AG04450 (cell line): Measurements from ENCODE around the gene TM4SF4. TPM values are rescaled to one million over a fixed set of nuclear protein-coding genes. Genes with fewer than 3 reads are reported as not detected.

Experiments used
- CTCF ChIA-PET: fragments of 300-600, 350-600 bp; formaldehyde crosslinking; extraction: SDS; loops from one replicate; lab custom pipeline; 2022; ENCODE audit warnings: antibody characterized with exemption, inconsistent platforms; lab: Charles Lee
- POLR2A ChIA-PET: fragments of 350-600 bp; formaldehyde crosslinking; extraction: SDS; loops from one replicate; lab custom pipeline; 2021; ENCODE audit warnings: antibody characterized with exemption, inconsistent platforms; lab: Yijun Ruan, JAX
- DNase-seq: peaks from one replicate; pipeline ENCODE4 v3.0.0-alpha.2; 2011; ENCODE audit warnings: low read depth, low spot score
- H3K27ac ChIP-seq: one replicate; pipeline ENCODE4 v1.5.1; 2012; ENCODE audit warnings: low read depth, low read length, control low read depth
- H3K27me3 ChIP-seq: one replicate; pipeline ENCODE4 v1.6.0; 2012; ENCODE audit warnings: low read length; ENCODE audit not compliant: control insufficient read depth, insufficient read depth
- H3K4me3 ChIP-seq: 2 replicates; pipeline ENCODE4 v1.5.1; 2011; ENCODE audit warnings: mild to moderate bottlenecking, low read depth, low read length, control low read depth
- H3K9me3 ChIP-seq: 2 replicates; pipeline ENCODE4 v1.5.1; 2012; ENCODE audit warnings: low read length; ENCODE audit not compliant: control insufficient read depth, insufficient read depth
- CTCF ChIP-seq: IDR thresholded peaks from 2 replicates; pipeline ENCODE4 v1.5.1; 2011; ENCODE audit warnings: low read depth, low read length, control low read depth, inconsistent platforms
- polyA plus RNA-seq: library from polyadenylated mRNA; depleted of rRNA; stranded (reverse); fragments of >200 nt; gene quantifications from 2 replicates; pipeline ENCODE4 v1.2.3, GENCODE V29; 2011

TM4SF4 gene
- polyA plus RNA-seq, 1 experiment, result 0.32 TPM

DNA sequence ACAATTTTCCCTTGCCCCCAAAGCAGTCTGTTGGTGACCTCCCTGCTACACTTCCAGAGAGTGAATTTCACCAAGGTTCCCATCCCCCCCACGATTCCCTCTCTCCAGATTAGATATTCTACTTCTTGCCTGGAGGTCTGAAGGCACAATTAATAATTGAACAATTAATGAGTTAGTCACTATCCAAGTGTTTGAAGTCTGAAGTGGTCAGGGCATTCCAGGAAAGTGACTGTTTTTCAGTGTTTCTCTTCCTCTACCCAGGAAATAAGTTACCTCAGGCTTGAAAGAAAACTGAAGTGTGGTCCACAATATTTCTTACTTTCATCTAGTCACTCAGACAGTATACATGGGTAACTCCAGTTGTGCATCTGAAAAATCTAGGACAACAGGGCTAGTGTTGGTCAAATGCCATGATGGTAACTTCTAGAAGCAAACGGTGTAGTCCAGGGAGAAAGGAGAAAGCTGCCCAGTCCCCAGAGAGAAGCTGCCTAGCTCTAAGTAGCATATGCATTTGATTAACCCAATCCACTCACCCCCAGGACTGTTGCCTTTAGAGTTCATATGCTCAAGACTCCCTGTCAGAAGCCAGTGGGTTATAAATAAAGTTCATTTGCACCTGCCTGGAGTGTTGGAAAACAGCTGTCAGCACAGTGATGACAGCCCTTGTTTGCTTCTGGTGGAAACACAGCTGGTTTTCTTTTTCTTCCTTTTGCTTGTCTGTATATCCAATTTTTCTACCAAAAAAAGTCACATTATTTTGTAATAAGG is 2.3 kb upstream of the TM4SF4 start:
- H3K27ac ChIP-seq, result no peak overlapping the region
- no peak for TF ChIP-seq CTCF
- H3K4me3 ChIP-seq, result no peak overlapping the region
- ChIA-PET CTCF (interaction anchor here (0.7 to 2.2 kb wide), 3 partner anchors 23 to 352 kb away, joined by 3 to 6 read pairs (median 3); no protein-coding TSS in a partner anchor), POLR2A (interaction anchor here (1.0 to 1.7 kb wide), 3 partner anchors 9 to 99 kb away, joined by 3 to 5 read pairs (median 3); no protein-coding TSS in a partner anchor)
- no peaks in the 10 kb centered on the region for H3K27me3 ChIP-seq
- peaks cover 3% of the 10 kb centered on the region for H3K9me3 ChIP-seq
- no peak for DNase-seq

GRCh38 chr3:149473357-149474249 is 894 bp upstream of the TM4SF4 start:
- Histone ChIP-seq H3K27ac (peak overlapping the region; percentile 4), H3K9me3 (peaks cover 3% of the 10 kb centered on the region), H3K4me3 (no peak overlapping the region), H3K27me3 (no peaks in the 10 kb centered on the region)
- no peak for TF ChIP-seq CTCF
- ChIA-PET POLR2A (interaction anchor here (0.5 to 1.7 kb wide), 5 partner anchors 11 to 502 kb away, joined by 3 to 5 read pairs (median 3); no protein-coding TSS in a partner anchor), CTCF (interaction anchor here (0.5 to 2.2 kb wide), 7 partner anchors 10 to 518 kb away, joined by 3 to 6 read pairs (median 6); no protein-coding TSS in a partner anchor)
- no peak for DNase-seq

- no peaks in the 10 kb centered on the region for H3K27me3 ChIP-seq
- H3K9me3 ChIP-seq, result peaks cover 3% of the 10 kb centered on the region
- H3K27ac ChIP-seq, result no peak overlapping the region
- no peak for TF ChIP-seq CTCF
- no peak overlapping the region for H3K4me3 ChIP-seq
- no peak for DNase-seq
- ChIA-PET CTCF (interaction anchor here (0.6 to 1.7 kb wide), 2 partner anchors 13 to 528 kb away, joined by 3 to 4 read pairs; no protein-coding TSS in a partner anchor), POLR2A (no interaction called here)
Measured at GRCh38 chr3:149475451-149476060, 1.1 kb downstream of the TM4SF4 start.

GRCh38 chr3:149476225-149476624 is 1.7 kb downstream of the TM4SF4 start:
- POLR2A ChIA-PET, result interaction anchor here (1.0 kb wide), 1 partner anchor 27 kb away, joined by 3 read pairs; no protein-coding TSS in a partner anchor
- H3K27ac ChIP-seq, result no peak overlapping the region
- no peak overlapping the region for H3K4me3 ChIP-seq
- no peaks in the 10 kb centered on the region for H3K27me3 ChIP-seq
- peaks cover 3% of the 10 kb centered on the region for H3K9me3 ChIP-seq
- TF ChIP-seq CTCF, result no peak
- CTCF ChIA-PET, result interaction anchor here (1.0 to 1.7 kb wide), 2 partner anchors 9 to 12 kb away, joined by 4 read pairs; no protein-coding TSS in a partner anchor
- DNase-seq, result no peak
